IPS DF 19.7 (cell line): ENCODE results near the gene FCF1.

Experiments used
- DNase-seq: peaks from one replicate; pipeline ENCODE4 v3.0.0-alpha.2; 2013; ENCODE audit warnings: low read depth, low spot score

FCF1 gene

DNA sequence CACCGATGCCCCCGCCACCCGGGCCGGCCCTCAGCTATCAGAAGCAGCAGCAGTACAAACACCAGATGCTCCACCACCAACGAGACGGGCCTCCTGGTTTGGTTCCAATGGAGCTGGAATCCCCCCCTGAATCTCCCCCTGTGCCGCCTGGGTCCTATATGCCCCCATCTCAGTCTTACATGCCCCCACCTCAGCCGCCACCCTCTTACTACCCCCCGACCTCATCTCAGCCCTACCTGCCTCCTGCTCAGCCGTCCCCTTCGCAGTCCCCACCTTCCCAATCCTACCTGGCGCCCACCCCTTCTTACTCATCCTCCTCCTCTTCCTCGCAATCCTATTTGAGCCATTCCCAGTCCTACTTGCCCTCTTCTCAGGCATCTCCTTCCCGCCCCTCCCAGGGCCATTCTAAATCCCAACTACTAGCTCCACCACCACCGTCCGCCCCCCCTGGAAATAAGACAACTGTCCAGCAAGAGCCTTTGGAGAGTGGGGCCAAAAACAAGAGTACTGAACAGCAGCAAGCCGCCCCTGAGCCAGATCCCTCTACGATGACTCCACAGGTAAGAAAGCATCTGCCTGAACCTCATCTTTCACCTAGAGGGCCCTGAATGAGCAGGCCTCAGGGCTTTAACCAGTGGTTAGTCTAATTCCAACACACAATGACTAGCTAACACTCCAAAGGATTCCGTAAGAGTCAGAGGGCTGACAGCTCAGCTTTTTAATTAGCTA lies 51.0 kb downstream of the FCF1 start:
- DNase-seq, result no peak

DNA sequence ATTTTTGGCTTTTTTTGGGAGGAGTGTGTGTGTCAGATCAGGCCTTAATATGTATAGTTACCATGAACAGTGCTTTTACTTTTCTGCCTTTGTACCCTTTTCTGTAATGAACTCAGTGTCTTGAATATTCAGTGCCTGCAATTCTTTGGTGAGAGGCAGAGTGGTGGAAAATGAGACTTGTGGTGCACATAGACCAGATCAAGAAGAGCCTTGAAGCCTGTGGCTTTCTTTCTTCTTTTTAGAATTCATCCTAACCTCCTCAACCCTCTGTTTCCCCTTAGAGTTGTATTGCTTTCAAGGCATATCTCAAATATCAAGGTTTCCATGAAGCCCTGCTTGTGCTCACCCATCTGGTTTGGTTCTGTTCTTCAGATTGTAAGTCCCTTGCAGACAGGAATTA lies 52.8 kb downstream of the FCF1 start:
- no peak for DNase-seq

DNA sequence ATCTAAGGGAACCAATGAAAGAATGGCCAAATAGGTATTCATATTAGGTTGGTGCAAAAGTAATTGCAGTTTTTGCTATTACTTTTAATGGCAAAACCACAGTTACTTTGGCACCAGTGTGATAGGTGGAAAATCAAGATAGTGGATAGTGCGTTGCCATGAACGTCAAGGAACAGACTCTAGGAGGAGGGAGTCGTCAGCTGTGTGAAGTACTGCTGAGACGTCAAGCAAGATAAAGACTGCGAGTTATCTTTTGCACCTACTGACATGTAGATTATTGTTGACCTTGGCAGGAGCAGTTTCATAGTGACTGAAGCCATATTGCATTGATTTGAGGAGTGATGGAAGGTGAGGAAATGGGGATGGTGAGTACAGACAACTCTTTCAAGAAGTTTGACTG lies 58.5 kb downstream of the FCF1 start:
- DNase-seq, result no peak

DNA sequence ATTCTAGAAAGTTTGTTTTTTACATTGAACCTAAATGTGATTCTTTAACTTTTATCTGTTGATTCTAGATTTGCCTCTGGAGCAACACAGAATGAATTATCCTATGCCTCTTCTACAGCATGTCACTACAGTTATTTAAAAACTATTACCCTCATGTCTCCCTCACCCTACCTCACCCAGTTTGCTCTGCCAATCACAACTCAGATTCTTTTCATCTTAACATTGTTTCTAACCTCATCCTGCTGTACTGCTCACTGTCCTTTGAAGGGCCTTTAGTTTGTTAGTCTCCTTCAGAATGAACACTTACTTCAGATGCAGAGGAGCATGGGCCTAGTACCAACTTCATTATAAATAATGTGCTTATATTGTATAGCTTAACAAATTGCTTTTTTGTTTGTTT lies 71.7 kb downstream of the FCF1 start:
- DNase-seq, result no peak

DNA sequence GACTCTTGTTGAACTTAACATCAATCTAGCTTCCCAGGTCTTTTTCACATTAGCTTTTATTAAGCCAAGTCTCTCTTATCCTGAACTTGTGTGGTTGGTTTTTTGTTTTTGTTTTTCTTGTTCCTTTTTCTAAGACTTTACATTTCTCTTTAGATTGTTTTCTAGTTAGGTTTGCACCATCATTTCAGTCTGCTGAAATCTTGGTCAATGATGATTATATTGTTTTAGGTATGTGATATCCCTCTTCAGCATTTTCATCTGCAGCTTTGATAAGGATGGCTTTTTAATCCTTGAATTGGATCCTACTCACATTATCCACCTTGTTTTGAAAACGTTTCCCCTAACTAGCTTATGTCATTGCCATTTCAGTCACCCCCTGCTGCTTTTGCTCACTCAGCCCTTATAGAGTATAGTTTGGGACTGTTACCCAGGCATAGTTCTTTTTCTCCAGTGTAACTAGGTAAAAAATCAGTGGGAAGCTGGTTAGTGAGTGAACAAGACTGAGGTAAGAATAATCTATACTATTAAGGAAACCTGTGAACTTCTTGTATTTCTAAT lies 72.2 kb downstream of the FCF1 start:
- no peak for DNase-seq

DNA sequence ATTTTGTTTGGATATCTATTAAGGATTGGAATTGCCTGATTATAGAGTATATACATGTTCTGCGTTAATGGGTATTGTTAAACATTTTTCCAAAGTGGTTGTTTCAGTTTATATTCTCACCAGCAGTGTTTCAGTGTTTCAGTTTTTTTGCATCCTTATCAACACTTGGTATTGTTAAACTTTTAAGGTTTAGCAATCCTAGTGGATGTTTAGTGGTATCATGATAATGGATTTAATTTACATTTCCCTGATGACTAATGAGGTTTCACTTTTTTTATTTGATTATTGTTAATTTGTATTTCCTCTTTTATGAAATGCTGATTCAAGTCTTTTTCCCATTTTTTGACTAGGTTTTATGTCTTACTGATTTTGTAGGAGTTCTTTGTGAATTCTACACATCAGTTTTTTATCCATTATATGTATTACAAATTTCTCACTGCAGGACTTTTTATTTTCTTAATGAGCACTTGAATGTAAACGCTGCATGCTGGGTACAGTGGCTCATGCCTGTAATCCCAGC lies 73.9 kb downstream of the FCF1 start:
- DNase-seq, result no peak
